Fibroblast of skin of scalp (primary cell): Measurements from ENCODE around the gene RPL11.
A peak's percentile ranks its signal among the peaks of the same experiment; 100 is the strongest.
"Not testable (repeated sequence)": the region's sequence is repeated elsewhere in the genome, so short reads cannot be mapped to it uniquely, and the experiment has no call there.

Experiments used
- DNase-seq: peaks from one replicate; pipeline ENCODE4 v3.0.0-alpha.2; 2013

RPL11 gene

GRCh38 chr1:23733281-23733680, 41.7 kb downstream of the RPL11 start:
- not testable (repeated sequence) for DNase-seq

GRCh38 chr1:23736437-23737134, 45.0 kb downstream of the RPL11 start:
- DNase-seq = no peak

- no peak for DNase-seq
Observed at GRCh38 chr1:23741609-23742008, 50.0 kb downstream of the RPL11 start.

DNA sequence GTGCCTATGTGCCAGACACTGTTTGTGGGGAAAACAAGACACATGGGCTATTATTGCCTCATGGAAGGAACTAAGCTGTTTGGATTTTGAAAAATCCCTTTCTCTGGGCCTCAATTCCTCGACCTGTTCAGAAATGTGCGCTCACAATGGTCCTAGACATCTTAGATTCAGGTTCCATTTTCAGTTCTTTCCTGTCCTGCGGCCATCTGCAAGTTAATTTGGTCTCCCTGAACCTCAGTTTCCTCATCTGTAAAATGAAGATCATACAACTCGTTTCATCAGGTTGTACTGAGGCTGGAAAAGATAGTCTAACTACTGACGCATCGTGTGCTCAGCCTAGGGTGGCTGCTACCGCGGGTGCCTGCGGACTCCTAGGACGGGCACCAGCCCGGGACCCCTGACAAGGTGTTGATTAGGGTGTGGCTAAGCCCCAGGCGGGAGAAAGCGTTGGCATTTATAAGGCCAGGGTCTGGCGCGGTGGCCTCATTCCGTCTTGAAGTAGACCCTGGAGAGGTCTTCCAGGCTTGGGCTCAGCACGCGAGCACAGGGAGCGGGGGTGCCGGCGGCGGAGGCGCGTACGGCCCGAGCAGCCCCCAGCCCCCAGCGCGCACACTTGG, 51.2 kb downstream of the RPL11 start:
- DNase-seq = peak; percentile 6

GRCh38 chr1:23743287-23744152, 51.9 kb downstream of the RPL11 start, which contains the start of gene ELOA:
Gene ELOA, plus strand, starts transcription at chr1:23743471. Its CDS starts 33 bp downstream, at chr1:23743504.
- peak; percentile 73 for DNase-seq

GRCh38 chr1:23745515-23745914, 53.9 kb downstream of the RPL11 start:
- peak; percentile 36 for DNase-seq
